Skeletal muscle cell (primary cell): Measurements from ENCODE around the gene COX7A2.

ENCODE experiments used
- DNase-seq: peaks from one replicate; pipeline ENCODE4 v3.0.0-alpha.2; 2010; ENCODE audit warnings: low read depth
- H3K4me3 ChIP-seq: 2 replicates; pipeline ENCODE4 v1.5.1; 2011; ENCODE audit warnings: low read depth, mild to moderate bottlenecking, control low read depth, low read length, moderate library complexity

COX7A2 gene

GRCh38 chr6:75204959-75205775 lies 38.4 kb downstream of the COX7A2 start:
- H3K4me3 ChIP-seq = peak overlapping the region; percentile 90
- DNase-seq = peak; percentile 43

GRCh38 chr6:75204217-75204958 lies 39.2 kb downstream of the COX7A2 start:
- peak overlapping the region; percentile 90 for H3K4me3 ChIP-seq
- DNase-seq = peak; percentile 85

GRCh38 chr6:75203721-75204120 lies 39.9 kb downstream of the COX7A2 start:
- H3K4me3 ChIP-seq = peak overlapping the region; percentile 90
- no peak for DNase-seq

GRCh38 chr6:75202676-75203131 lies 40.9 kb downstream of the COX7A2 start:
- no peak for DNase-seq
- peak overlapping the region; percentile 41 for H3K4me3 ChIP-seq

GRCh38 chr6:75201901-75202672 lies 41.5 kb downstream of the COX7A2 start:
- peak overlapping the region; percentile 41 for H3K4me3 ChIP-seq

GRCh38 chr6:75201021-75201420 lies 42.6 kb downstream of the COX7A2 start:
- H3K4me3 ChIP-seq = no peak overlapping the region
- DNase-seq = no peak

More at GRCh38 chr6:75201901-75202672, 41.5 kb downstream of the COX7A2 start:
- no peak for DNase-seq

GRCh38 chr6:75199889-75200288 lies 43.7 kb downstream of the COX7A2 start:
- DNase-seq = no peak
- no peak overlapping the region for H3K4me3 ChIP-seq

GRCh38 chr6:75196081-75196687 lies 47.4 kb downstream of the COX7A2 start:
- no peak overlapping the region for H3K4me3 ChIP-seq
- no peak for DNase-seq

GRCh38 chr6:75188221-75188925 lies 55.2 kb downstream of the COX7A2 start:
- H3K4me3 ChIP-seq = no peak overlapping the region
- DNase-seq = no peak
